MM.1S (cell line): ENCODE data around the gene CACNA1E.

Experiments used
- DNase-seq: peaks from one replicate; pipeline ENCODE4 v3.0.0-alpha.2; 2015
- H2AFZ ChIP-seq: fragments of 300-600 bp; sonication (generic); 2 replicates; pipeline ENCODE4 v1.6.0; 2016; ENCODE audit warnings: antibody characterized with exemption, low read length
- H3F3A ChIP-seq: fragments of 300-600 bp; sonication (generic); 2 replicates; pipeline ENCODE4 v1.6.1; 2016; ENCODE audit warnings: mild to moderate bottlenecking, antibody characterized with exemption, low read length, moderate library complexity, mixed read lengths; ENCODE audit not compliant: insufficient read depth
- H3K27ac ChIP-seq: fragments of 300-600 bp; sonication (generic); 2 replicates; pipeline ENCODE4 v1.5.1; 2016; ENCODE audit warnings: mild to moderate bottlenecking, low read length
- H3K27me3 ChIP-seq: fragments of 300-600 bp; sonication (generic); replicated peaks from 2 replicates; pipeline ENCODE4 v1.6.0; 2016; ENCODE audit warnings: low read length; ENCODE audit not compliant: insufficient read depth
- H3K36me3 ChIP-seq: fragments of 300-600 bp; sonication (generic); replicated peaks from 2 replicates; pipeline ENCODE4 v1.6.1; 2016; ENCODE audit warnings: mild to moderate bottlenecking, low read length, mixed read lengths; ENCODE audit not compliant: insufficient read depth
- H3K4me1 ChIP-seq: fragments of 300-600 bp; sonication (generic); 2 replicates; pipeline ENCODE4 v1.6.1; 2016; ENCODE audit warnings: low read length, mixed read lengths
- H3K4me2 ChIP-seq: fragments of 300-600 bp; sonication (generic); 2 replicates; pipeline ENCODE4 v1.6.0; 2016; ENCODE audit warnings: low read depth, low read length
- H3K4me3 ChIP-seq: fragments of 300-600 bp; sonication (generic); 2 replicates; pipeline ENCODE4 v1.5.1; 2016; ENCODE audit warnings: low read length, mixed read lengths
- H3K79me2 ChIP-seq: fragments of 300-600 bp; sonication (generic); 2 replicates; pipeline ENCODE4 v1.6.1; 2016; ENCODE audit warnings: mixed run types, low read length, mixed read lengths
- H3K9ac ChIP-seq: fragments of 300-600 bp; sonication (generic); 2 replicates; pipeline ENCODE4 v1.6.1; 2016; ENCODE audit warnings: low read length, mixed read lengths
- H3K9me2 ChIP-seq: fragments of 300-600 bp; sonication (generic); replicated peaks from 2 replicates; pipeline ENCODE4 v1.6.1; 2016; ENCODE audit warnings: mild to moderate bottlenecking, low read length, mixed read lengths; ENCODE audit not compliant: insufficient read depth
- H3K9me3 ChIP-seq: fragments of 300-600 bp; sonication (generic); replicated peaks from 2 replicates; pipeline ENCODE4 v1.6.1; 2016; ENCODE audit warnings: mild to moderate bottlenecking, low read length, mixed read lengths; ENCODE audit not compliant: insufficient read depth
- H4K20me1 ChIP-seq: fragments of 300-600 bp; sonication (generic); 2 replicates; pipeline ENCODE4 v1.6.1; 2016; ENCODE audit warnings: mild to moderate bottlenecking, low read length, moderate library complexity, mixed read lengths; ENCODE audit not compliant: insufficient read depth
- CTCF ChIP-seq: fragments of 300-600 bp; sonication (generic); IDR thresholded peaks from 2 replicates; pipeline ENCODE4 v1.5.1; 2016; ENCODE audit warnings: antibody characterized with exemption, low read length, mixed read lengths
- EZH2 ChIP-seq: fragments of 300-600 bp; sonication (generic); optimal IDR thresholded peaks from 2 replicates; pipeline ENCODE3; 2017; ENCODE audit warnings: low read depth, mild to moderate bottlenecking, antibody characterized with exemption, low read length, mixed read lengths
- EZH2phosphoT487 ChIP-seq: fragments of 300-600 bp; sonication (generic); IDR thresholded peaks from 2 replicates; pipeline ENCODE4 v1.6.1; 2018; ENCODE audit warnings: antibody characterized with exemption, low read length

Gene CACNA1E

GRCh38 chr1:181737056-181737455 lies 253.7 kb downstream of the CACNA1E start:
- Histone ChIP-seq H3F3A (no peaks in the 10 kb centered on the region), H3K9me3 (no peaks in the 10 kb centered on the region), H3K36me3 (no peaks in the 10 kb centered on the region), H3K9ac (no peak overlapping the region), H3K4me1 (no peaks in the 10 kb centered on the region), H2AFZ (no peak overlapping the region), H3K79me2 (no peaks in the 10 kb centered on the region), H4K20me1 (no peaks in the 10 kb centered on the region), H3K27me3 (no peaks in the 10 kb centered on the region), H3K4me3 (no peak overlapping the region), H3K4me2 (no peak overlapping the region), H3K27ac (no peak overlapping the region), H3K9me2 (no peaks in the 10 kb centered on the region; the same call in 1 of the 2 replicates)
- no peak for DNase-seq
- TF ChIP-seq CTCF (no peak), EZH2 (no peak), EZH2phosphoT487 (no peak)

DNA sequence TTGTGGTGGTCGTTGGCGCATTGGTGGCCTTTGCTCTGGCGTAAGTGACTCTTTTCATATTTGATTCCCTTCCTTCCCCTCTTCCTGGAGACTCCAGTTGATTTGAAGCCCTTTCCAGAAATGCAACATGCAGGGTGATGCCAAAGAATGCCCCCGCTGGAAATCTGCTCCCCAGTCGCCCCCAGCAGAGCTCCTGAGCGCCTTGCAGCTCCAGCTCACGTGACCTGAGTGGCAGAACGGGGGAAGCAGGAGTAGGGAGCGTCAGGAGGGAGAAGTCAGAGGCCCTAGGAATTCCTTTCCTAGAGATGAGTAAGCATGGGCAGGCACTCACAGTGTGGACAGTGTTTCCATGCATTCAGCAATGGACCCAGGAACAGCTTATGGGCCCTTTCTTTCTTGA lies 255.9 kb downstream of the CACNA1E start:
- Histone ChIP-seq H3K27ac (no peak overlapping the region), H3K4me2 (no peak overlapping the region), H3K4me3 (no peak overlapping the region), H3K9me2 (no peaks in the 10 kb centered on the region; the same call in 1 of the 2 replicates), H2AFZ (no peak overlapping the region), H3K79me2 (no peaks in the 10 kb centered on the region), H3F3A (no peaks in the 10 kb centered on the region), H3K36me3 (no peaks in the 10 kb centered on the region), H3K27me3 (no peaks in the 10 kb centered on the region), H3K9me3 (no peaks in the 10 kb centered on the region), H4K20me1 (no peaks in the 10 kb centered on the region), H3K9ac (no peak overlapping the region), H3K4me1 (no peaks in the 10 kb centered on the region)
- DNase-seq: no peak
- TF ChIP-seq EZH2: no peak
- no peak for TF ChIP-seq EZH2phosphoT487
- no peak for TF ChIP-seq CTCF

DNA sequence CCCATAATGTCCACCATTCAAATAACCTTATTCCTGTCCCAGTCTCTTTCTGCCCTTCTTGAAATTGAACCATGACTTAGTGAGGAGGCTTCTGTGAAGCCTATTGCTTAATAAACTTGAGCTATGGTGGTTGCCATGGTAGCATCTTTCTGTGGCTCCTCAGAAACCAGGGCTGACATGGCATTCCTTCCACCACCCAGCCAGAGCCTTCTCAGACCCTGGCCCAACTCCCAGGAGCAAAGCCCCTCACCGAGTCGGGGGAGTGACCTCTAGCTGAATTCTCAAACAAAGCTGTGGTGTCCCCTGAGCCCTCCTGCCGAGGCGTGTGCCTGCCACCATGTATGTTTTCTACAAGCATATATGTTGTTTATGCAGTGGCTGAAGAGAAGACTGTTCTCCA lies 259.1 kb downstream of the CACNA1E start:
- H4K20me1 ChIP-seq: no peaks in the 10 kb centered on the region
- no peak overlapping the region for H3K4me2 ChIP-seq
- H3K4me3 ChIP-seq: no peak overlapping the region
- H3K9me3 ChIP-seq: no peaks in the 10 kb centered on the region
- H3K4me1 ChIP-seq: no peaks in the 10 kb centered on the region
- H3K36me3 ChIP-seq: no peaks in the 10 kb centered on the region
- H3K27me3 ChIP-seq: no peaks in the 10 kb centered on the region
- H3F3A ChIP-seq: no peaks in the 10 kb centered on the region
- no peaks in the 10 kb centered on the region; the same call in 1 of the 2 replicates for H3K9me2 ChIP-seq
- no peak for DNase-seq
- TF ChIP-seq CTCF: no peak
- TF ChIP-seq EZH2phosphoT487: no peak
- TF ChIP-seq EZH2: no peak
- H2AFZ ChIP-seq: no peak overlapping the region
- no peaks in the 10 kb centered on the region for H3K79me2 ChIP-seq
- H3K27ac ChIP-seq: no peak overlapping the region
- no peak overlapping the region for H3K9ac ChIP-seq
